Posterior cingulate gyrus (tissue), 11 donors: Measurements from ENCODE around the gene KCNF1.

Experiments
- DNase-seq, 10 donors: peaks; one replicate each; pipeline versions ENCODE4 v3.0.0 to v3.0.0-alpha.2; 2020 to 2021; ENCODE audit warnings: mixed read lengths in 3 of 10
- intact Hi-C: fragments of 100-400 bp; cut with DNase I; formaldehyde crosslinking; loops from one replicate; pipeline ENCODE4 v1.15.1; 2023

The KCNF1 gene

GRCh38 chr2:10917927-10918326 lies 6.2 kb downstream of the KCNF1 start:
- no peak for DNase-seq
- intact Hi-C loops: loop anchor here (10.0 kb wide), 1 partner anchor 207 kb away; no protein-coding TSS in a partner anchor

GRCh38 chr2:10918661-10919409 lies 7.1 kb downstream of the KCNF1 start:
- intact Hi-C loops: loop anchor here (10.0 kb wide), 1 partner anchor 206 kb away; no protein-coding TSS in a partner anchor
- peak in 2 of 10 donors; percentile 80 to 93 for DNase-seq

GRCh38 chr2:10919410-10919770 lies 7.7 kb downstream of the KCNF1 start:
- DNase-seq: no peak
- intact Hi-C loops: loop anchor here (10.0 kb wide), 1 partner anchor 205 kb away; no protein-coding TSS in a partner anchor

GRCh38 chr2:10919771-10920621 lies 8.3 kb downstream of the KCNF1 start:
- DNase-seq: peak in 3 of 10 donors; percentile 80 to 89 (median 88)
- intact Hi-C loops: loop anchor here (10.0 kb wide), 1 partner anchor 205 kb away; no protein-coding TSS in a partner anchor

GRCh38 chr2:10920764-10921388 lies 9.1 kb downstream of the KCNF1 start:
- intact Hi-C loops: no loop called here
- peak in 5 of 10 donors; percentile 58 to 94 (median 88) for DNase-seq

DNA sequence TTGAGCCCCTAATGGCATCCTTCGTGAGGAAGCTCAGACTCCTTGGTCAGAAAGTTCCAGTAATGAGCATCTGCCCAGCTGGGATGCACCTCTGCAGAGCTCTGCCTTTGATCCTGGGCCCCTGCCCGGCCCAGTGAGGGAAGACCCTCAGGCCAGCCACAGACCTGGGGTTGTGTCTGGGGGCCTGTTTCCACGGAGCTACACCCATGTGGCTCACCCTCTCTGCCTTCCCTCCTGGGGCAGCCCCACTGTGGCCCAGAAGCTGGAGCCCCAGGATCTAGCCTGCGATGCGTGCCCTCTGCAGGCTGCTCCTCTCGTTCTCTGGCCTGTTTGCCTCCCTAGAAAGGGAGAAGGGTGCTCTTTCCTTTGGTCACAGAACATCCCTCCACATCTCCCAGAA lies 9.8 kb downstream of the KCNF1 start:
- intact Hi-C loops: no loop called here
- peak in 2 of 10 donors; percentile 59 to 72 for DNase-seq

- intact Hi-C loops: no loop called here
- DNase-seq: peak in 2 of 10 donors; percentile 10 to 68
Observed at GRCh38 chr2:10922307-10923007, 10.7 kb downstream of the KCNF1 start.

GRCh38 chr2:10923008-10923375 lies 11.3 kb downstream of the KCNF1 start:
- intact Hi-C loops: no loop called here
- peak in 2 of 10 donors; percentile 63 to 68 for DNase-seq

DNA sequence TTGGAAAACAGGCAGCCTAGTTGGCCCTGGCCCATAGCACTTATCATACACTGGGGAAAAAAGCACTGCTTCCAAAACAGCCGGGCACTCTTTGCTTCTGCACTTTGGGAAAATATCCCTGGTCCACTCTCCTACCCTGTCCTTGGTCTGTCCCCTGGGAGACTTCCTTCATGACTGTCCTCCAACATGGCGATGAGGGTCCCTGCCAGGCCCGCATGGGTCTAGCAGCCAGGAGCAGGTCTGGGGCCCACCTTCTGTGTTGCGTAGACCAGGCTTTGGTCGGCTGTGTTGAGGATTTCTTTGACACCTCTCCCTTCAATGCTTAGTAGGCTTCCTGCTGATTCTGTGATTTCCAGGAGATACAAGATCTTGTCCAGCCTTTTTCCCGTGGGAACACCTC lies 12.2 kb downstream of the KCNF1 start:
- DNase-seq: peak in 2 of 10 donors; percentile 50 to 54

DNA sequence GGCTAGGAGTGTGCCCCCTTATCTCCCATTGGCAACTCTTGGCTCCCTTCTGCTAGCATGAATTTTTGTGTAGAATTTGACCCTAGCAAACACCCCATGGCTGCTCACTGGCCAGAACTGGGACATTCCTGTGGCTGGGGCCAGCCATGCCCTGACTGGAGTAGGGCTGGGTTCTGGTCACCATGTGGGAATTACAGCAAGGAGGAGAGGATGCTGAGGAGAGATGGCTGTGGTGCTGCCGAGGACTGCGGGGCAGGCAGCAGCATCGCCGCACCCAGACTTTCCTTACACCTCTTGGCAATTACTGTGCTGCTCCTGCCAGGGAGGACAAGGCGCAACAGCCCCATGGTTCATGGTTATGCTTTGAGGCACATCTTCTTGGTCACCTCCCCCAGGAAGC lies 12.7 kb downstream of the KCNF1 start:
- DNase-seq: peak in 2 of 10 donors; percentile 45 to 70
- intact Hi-C loops: no loop called here

More for the DNA sequence above, 12.2 kb downstream of the KCNF1 start:
- intact Hi-C loops: no loop called here

DNA sequence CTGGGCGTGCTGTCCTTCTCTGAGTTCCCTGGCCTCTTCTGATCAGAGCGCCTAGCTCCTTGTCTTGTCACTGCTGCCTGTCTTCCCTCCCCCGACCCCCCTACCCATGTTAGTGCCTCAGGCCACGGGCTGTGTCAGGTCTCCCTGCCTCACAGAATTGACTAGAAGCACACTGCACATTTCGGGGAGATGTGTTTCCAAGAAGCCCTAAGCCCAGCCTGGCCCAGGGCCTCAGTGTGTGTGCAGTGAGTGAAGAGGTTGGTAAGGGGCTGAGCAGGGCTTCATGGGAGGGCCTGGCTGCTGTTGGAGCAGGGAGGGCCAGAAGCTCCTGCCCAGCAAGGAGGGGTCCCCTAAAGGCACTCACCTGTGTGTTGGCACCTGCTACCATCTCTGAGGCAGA lies 13.1 kb downstream of the KCNF1 start:
- peak in 2 of 10 donors; percentile 10 to 40 for DNase-seq
- intact Hi-C loops: no loop called here

DNA sequence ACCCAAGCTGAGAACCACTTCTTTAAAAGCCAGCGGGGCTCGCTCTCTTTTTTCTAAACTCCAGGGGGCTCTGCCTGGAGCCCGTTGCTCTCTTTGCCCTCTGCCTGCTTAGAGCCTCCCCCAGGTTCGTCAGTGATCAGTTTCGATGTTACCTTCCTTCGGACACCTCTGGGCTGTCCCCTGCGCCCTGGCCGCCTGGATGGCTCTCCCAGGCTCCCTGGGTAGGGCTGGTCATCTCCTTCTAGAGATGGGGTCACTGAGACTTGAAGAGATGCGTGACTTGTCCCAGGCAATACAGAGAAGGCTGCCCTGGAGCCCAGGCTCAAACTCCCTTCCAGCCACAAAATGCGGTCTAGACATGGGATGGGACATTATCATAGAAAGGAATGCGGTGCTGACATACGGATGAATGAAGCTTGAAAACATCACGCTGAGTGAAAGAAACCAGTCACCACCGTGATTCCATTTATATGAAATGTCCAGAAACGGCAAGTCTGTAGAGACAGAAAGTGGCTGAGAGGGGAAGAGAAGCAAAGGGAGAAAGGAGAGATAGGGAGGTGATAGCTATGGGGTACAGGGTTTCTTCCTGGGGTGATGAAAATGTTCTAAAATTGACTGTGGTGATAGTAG lies 14.6 kb downstream of the KCNF1 start:
- intact Hi-C loops: no loop called here
- peak in 1 of 10 donors; percentile 54 for DNase-seq

DNA sequence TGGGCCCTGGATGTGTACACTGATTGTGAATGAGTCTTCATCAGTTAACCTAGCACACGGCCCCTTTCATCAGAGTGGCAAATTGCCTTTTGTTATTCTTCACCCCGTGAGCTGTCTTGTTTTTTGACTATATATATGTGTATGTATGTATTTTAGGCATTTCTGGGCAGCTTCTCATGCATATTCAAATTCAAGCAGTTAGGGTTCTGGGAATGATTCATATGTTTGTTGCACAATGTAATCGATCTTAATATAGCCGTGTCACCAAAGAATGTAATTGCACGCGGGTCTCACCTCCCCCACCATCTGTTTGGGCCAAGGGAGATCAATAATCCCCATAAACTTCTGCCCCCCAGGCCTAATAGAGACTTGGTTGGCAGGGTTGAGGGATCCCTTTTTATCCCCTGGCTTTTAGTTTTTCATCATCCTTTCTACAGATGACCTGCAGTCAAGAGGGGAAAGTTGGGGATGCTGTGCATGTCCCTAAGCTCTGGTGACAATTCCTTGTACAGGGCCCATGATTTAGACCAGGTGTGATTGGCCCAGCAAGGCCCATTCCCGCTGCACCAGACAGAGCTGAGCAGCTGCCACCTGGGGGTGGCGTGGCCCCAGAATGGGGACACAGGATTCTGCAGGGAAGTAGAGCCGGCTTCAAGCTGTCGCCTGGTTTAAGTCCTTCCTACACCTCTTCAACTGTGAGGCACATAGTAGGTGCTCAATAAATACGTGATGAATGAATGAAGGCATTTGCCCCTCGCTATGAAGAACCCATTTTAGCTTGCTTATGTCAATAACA lies 19.2 kb downstream of the KCNF1 start:
- intact Hi-C loops: no loop called here
- DNase-seq: peak in 3 of 10 donors; percentile 38 to 89 (median 67)

- intact Hi-C loops: no loop called here
- peak in 2 of 10 donors; percentile 59 to 75 for DNase-seq
Observed at GRCh38 chr2:10931710-10932255, 20.0 kb downstream of the KCNF1 start.

DNA sequence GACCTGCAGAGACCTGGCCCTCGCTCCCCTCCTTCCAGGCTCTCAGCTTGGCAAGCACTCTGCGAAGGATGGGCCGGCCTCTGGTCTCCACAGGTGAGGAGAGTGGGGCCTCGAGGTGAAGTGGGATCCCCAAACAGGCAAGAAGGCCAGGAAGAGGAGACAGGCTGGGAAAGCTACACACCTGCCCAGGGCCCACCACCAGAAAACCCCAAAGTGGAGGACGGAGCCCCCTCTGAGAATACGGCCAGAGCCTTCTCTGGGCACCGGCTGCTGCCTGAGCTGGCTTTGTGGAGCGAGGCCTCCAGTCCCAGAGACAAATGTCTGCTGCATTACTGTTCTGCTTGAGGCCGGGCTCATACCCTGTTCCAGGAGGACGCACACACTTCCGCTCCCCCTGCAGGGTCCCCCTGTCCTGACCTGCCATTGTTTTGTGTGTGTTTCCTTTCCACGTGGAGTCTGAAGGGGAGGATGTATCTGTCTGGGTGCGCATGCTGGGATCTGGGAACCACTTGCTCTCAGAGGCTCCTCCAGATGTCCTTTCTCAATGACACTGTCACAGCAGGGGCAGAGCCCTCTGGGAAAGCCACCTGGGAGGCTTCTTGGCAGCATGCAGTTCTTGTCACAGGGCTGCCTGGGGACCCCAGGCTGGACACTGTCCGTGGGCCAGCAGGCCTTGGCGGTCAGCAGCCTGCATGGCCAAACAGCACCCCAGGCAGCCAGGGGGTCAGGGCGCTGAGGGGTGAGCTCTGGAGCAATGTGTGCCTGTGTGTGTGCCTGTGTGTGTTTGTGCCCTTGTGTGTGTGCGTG lies 20.8 kb downstream of the KCNF1 start:
- DNase-seq: peak in 2 of 10 donors; percentile 61 to 74
- intact Hi-C loops: no loop called here

DNA sequence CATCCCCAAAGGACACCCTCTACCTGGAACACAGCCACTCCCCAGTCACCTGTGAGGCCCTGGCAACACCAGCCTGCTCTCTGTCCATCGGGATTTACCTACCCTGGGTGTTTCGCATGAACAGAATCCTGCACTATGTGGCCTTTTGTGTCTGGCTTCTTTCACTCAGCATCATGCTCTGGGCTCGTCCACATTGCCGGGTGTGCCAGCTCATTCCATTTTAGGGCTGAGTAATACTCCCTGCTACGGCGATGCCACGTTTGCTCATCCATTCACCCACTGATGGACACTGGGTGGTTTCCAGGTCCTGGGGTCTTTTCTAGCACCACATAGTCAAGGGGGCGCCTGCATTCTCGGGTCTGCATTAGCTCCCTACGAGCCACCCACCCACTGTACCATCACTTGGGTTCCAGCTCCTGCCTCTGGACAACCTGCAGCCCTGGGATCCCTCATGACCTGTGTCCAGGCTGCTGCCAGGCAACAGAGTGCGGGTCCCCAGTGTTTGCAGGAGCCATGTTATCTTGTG lies 22.0 kb downstream of the KCNF1 start:
- intact Hi-C loops: no loop called here
- DNase-seq: peak in 1 of 10 donors; percentile 42

- peak in 2 of 10 donors; percentile 30 to 63 for DNase-seq
- intact Hi-C loops: no loop called here
Observed at GRCh38 chr2:10934308-10934978, 22.7 kb downstream of the KCNF1 start.
